HEK293 (cell line): ENCODE results near the gene FASTK.

Experiments used
- SP2 ChIP-seq: fragments of 450-650 bp; formaldehyde crosslinking; IDR thresholded peaks from 2 replicates; pipeline ENCODE4 v1.5.1; 2016; ENCODE audit warnings: missing biosample characterization, missing genetic modification characterization
- TRIM28 ChIP-seq: IDR thresholded peaks from 2 replicates; pipeline ENCODE4 v1.6.1; 2011; ENCODE audit warnings: low read length, control low read depth, borderline replicate concordance
- ZFP41 ChIP-seq: fragments of 450-650 bp; formaldehyde crosslinking; IDR thresholded peaks from 2 replicates; pipeline ENCODE4 v1.5.1; 2016; ENCODE audit warnings: missing biosample characterization, missing genetic modification characterization, borderline replicate concordance
- ZFP69B ChIP-seq: fragments of 450-650 bp; formaldehyde crosslinking; IDR thresholded peaks from 2 replicates; pipeline ENCODE4 v1.5.1; 2016; ENCODE audit warnings: missing biosample characterization, missing genetic modification characterization
- ZNF138 ChIP-seq: fragments of 450-650 bp; formaldehyde crosslinking; IDR thresholded peaks from 2 replicates; pipeline ENCODE4 v1.5.1; 2016; ENCODE audit warnings: missing biosample characterization, missing genetic modification characterization, borderline replicate concordance
- ZNF24 ChIP-seq: fragments of 450-650 bp; formaldehyde crosslinking; IDR thresholded peaks from 2 replicates; pipeline ENCODE4 v1.5.1; 2016; ENCODE audit warnings: missing biosample characterization, missing genetic modification characterization
- ZNF274 ChIP-seq, 2 experiments: fragments of 200-500 bp in 1 of 2; fragments of 450-650 bp in 1 of 2; sonication (Bioruptor generic) in 1 of 2; formaldehyde crosslinking in 1 of 2; IDR thresholded peaks; 2 replicates each; pipeline versions ENCODE4 v1.5.1 to v1.6.1; 2014 to 2016; ENCODE audit warnings: borderline replicate concordance in 1 of 2, inconsistent platforms in 1 of 2, low read length in 1 of 2, missing biosample characterization in 1 of 2, missing genetic modification characterization in 1 of 2
- ZNF544 ChIP-seq: fragments of 450-650 bp; formaldehyde crosslinking; IDR thresholded peaks from 2 replicates; pipeline ENCODE4 v1.5.0; 2017; ENCODE audit warnings: missing biosample characterization, missing genetic modification characterization
- ZNF626 ChIP-seq: fragments of 450-650 bp; sonication (Bioruptor Pico); formaldehyde crosslinking; IDR thresholded peaks from 2 replicates; pipeline ENCODE4 v1.5.1; 2018; ENCODE audit warnings: missing biosample characterization, missing genetic modification characterization, inconsistent platforms
- TF ChIP-seq, protein P1 (sequence below): fragments of 450-650 bp; formaldehyde crosslinking; IDR thresholded peaks from 2 replicates; pipeline ENCODE4 v1.5.1; 2016; ENCODE audit warnings: missing biosample characterization, missing genetic modification characterization
- TF ChIP-seq, protein P2 (sequence below): fragments of 450-650 bp; IDR thresholded peaks from 2 replicates; pipeline ENCODE4 v1.5.1; 2018; ENCODE audit warnings: missing biosample characterization, missing genetic modification characterization
- TF ChIP-seq, protein P3 (sequence below): fragments of 450-650 bp; formaldehyde crosslinking; IDR thresholded peaks from 2 replicates; pipeline ENCODE4 v1.5.1; 2016; ENCODE audit warnings: missing biosample characterization, missing genetic modification characterization
- TF ChIP-seq, protein P4 (sequence below): fragments of 450-650 bp; formaldehyde crosslinking; optimal IDR thresholded peaks from 2 replicates; pipeline ENCODE3; 2016; ENCODE audit warnings: missing biosample characterization, mild to moderate bottlenecking, missing genetic modification characterization

DNA sequence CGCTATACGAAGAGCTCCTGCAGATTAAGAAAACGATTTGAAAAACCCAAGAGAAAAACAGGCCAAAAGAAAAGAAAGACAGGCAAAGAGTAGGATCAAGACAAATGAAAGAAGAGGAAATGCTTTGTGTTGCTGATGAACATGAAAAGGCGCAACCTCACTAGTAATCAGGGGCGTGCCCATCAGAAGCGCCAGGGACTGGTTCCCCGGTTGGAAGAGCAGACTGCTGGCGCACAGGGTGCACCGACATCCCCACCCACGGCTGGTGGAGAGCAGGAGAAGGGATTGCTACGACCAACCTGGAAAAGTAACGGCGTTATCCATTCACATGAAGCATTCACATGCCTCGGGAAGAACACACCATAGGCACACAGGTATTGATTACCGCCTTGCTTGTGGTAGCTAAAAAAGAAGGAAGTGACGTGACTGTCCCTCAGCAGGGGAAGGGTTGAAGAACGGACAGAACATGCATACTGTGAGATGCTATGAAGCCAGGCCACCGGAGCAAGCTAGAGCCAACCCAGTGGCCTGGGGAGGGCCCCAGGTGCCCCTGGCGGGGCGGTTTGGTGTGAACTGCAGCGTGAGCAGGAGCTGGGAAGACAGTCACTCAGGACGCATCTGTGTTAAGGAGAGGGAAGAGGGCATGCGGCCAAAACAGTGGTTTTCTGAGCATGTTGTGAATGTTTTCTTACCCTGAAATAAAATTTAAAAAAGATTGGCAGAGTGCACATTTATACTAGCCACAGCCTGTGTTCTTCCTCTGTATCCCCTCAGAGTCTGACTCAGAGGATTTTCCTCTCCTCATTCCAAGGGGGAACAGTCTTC, 24.0 kb upstream of the FASTK start:
- TF ChIP-seq ZNF138 (tag by site-specific recombination) (no peak), TRIM28 (no peak), SP2 (tag by site-specific recombination) (no peak), ZNF274 (IDR thresholded peaks at IDR 0.05; ENCODE audit: low read length) (no peak), ZNF274 (tag by site-specific recombination; IDR thresholded peaks at IDR 0.05; ENCODE audit: borderline replicate concordance) (no peak), ZNF544 (tag by site-specific recombination) (no peak), ZFP41 (tag by site-specific recombination) (no peak), ZFP69B (tag by site-specific recombination) (no peak), ZNF24 (tag by site-specific recombination) (no peak), ZNF626 (no peak)
- TF ChIP-seq, protein P1, sequence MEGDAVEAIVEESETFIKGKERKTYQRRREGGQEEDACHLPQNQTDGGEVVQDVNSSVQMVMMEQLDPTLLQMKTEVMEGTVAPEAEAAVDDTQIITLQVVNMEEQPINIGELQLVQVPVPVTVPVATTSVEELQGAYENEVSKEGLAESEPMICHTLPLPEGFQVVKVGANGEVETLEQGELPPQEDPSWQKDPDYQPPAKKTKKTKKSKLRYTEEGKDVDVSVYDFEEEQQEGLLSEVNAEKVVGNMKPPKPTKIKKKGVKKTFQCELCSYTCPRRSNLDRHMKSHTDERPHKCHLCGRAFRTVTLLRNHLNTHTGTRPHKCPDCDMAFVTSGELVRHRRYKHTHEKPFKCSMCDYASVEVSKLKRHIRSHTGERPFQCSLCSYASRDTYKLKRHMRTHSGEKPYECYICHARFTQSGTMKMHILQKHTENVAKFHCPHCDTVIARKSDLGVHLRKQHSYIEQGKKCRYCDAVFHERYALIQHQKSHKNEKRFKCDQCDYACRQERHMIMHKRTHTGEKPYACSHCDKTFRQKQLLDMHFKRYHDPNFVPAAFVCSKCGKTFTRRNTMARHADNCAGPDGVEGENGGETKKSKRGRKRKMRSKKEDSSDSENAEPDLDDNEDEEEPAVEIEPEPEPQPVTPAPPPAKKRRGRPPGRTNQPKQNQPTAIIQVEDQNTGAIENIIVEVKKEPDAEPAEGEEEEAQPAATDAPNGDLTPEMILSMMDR (tag by site-specific recombination), result no peak
- TF ChIP-seq, protein P2, sequence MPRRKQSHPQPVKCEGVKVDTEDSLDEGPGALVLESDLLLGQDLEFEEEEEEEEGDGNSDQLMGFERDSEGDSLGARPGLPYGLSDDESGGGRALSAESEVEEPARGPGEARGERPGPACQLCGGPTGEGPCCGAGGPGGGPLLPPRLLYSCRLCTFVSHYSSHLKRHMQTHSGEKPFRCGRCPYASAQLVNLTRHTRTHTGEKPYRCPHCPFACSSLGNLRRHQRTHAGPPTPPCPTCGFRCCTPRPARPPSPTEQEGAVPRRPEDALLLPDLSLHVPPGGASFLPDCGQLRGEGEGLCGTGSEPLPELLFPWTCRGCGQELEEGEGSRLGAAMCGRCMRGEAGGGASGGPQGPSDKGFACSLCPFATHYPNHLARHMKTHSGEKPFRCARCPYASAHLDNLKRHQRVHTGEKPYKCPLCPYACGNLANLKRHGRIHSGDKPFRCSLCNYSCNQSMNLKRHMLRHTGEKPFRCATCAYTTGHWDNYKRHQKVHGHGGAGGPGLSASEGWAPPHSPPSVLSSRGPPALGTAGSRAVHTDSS, result no peak
- TF ChIP-seq, protein P3, sequence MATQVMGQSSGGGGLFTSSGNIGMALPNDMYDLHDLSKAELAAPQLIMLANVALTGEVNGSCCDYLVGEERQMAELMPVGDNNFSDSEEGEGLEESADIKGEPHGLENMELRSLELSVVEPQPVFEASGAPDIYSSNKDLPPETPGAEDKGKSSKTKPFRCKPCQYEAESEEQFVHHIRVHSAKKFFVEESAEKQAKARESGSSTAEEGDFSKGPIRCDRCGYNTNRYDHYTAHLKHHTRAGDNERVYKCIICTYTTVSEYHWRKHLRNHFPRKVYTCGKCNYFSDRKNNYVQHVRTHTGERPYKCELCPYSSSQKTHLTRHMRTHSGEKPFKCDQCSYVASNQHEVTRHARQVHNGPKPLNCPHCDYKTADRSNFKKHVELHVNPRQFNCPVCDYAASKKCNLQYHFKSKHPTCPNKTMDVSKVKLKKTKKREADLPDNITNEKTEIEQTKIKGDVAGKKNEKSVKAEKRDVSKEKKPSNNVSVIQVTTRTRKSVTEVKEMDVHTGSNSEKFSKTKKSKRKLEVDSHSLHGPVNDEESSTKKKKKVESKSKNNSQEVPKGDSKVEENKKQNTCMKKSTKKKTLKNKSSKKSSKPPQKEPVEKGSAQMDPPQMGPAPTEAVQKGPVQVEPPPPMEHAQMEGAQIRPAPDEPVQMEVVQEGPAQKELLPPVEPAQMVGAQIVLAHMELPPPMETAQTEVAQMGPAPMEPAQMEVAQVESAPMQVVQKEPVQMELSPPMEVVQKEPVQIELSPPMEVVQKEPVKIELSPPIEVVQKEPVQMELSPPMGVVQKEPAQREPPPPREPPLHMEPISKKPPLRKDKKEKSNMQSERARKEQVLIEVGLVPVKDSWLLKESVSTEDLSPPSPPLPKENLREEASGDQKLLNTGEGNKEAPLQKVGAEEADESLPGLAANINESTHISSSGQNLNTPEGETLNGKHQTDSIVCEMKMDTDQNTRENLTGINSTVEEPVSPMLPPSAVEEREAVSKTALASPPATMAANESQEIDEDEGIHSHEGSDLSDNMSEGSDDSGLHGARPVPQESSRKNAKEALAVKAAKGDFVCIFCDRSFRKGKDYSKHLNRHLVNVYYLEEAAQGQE (tag by site-specific recombination), result no peak
- TF ChIP-seq, protein P4, sequence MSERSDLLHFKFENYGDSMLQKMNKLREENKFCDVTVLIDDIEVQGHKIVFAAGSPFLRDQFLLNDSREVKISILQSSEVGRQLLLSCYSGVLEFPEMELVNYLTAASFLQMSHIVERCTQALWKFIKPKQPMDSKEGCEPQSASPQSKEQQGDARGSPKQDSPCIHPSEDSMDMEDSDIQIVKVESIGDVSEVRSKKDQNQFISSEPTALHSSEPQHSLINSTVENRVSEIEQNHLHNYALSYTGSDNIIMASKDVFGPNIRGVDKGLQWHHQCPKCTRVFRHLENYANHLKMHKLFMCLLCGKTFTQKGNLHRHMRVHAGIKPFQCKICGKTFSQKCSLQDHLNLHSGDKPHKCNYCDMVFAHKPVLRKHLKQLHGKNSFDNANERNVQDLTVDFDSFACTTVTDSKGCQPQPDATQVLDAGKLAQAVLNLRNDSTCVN (tag by site-specific recombination), result no peak
